CD4-positive, CD25-positive, alpha-beta regulatory T cell (primary cell): Measurements from ENCODE around the gene EPM2A. TPM values are rescaled to one million over a fixed set of nuclear protein-coding genes. Genes with fewer than 3 reads are reported as not detected.

Experiments
- ATAC-seq, 2 donors: fragments of 150-1000 bp; cut with Tn5 transposase; one replicate each; pipeline ENCODE4 v1.10.0; 2021; ENCODE audit warnings: low read depth in 2 of 2, moderate number of reproducible peaks in 2 of 2, moderate library complexity in 1 of 2
- DNase-seq, 3 donors: peaks; one replicate each; pipeline versions ENCODE4 v3.0.0 to v3.0.0-alpha.2; 2012 to 2022; ENCODE audit warnings: mixed read lengths in 1 of 3
- H3K27ac ChIP-seq: one replicate; pipeline ENCODE4 v1.7.0; 2013; ENCODE audit warnings: mild to moderate bottlenecking, low read length; ENCODE audit not compliant: insufficient read depth, poor library complexity, severe bottlenecking
- H3K27me3 ChIP-seq: one replicate; pipeline ENCODE4 v1.7.0; 2013; ENCODE audit warnings: low read length; ENCODE audit not compliant: control insufficient read depth, insufficient read depth
- H3K36me3 ChIP-seq: one replicate; pipeline ENCODE4 v1.7.0; 2013; ENCODE audit warnings: mild to moderate bottlenecking, low read length, moderate library complexity; ENCODE audit not compliant: control insufficient read depth, insufficient read depth
- H3K4me1 ChIP-seq: 2 replicates; pipeline ENCODE4 v1.7.0; 2013; ENCODE audit warnings: mild to moderate bottlenecking, low read length; ENCODE audit not compliant: insufficient read depth, control insufficient read depth, poor library complexity, severe bottlenecking
- H3K4me3 ChIP-seq: one replicate; pipeline ENCODE4 v1.7.0; 2013; ENCODE audit warnings: low read depth, mild to moderate bottlenecking, low read length, moderate library complexity
- H3K9me3 ChIP-seq, 2 experiments: 1 replicate in 1 of 2; 2 replicates in 1 of 2; pipeline ENCODE4 v1.7.0; 2013; ENCODE audit warnings: low read length in 2 of 2, mild to moderate bottlenecking in 1 of 2, moderate library complexity in 1 of 2; ENCODE audit not compliant: control insufficient read depth in 2 of 2
- H3K27ac Mint-ChIP-seq, 3 donors: one replicate each; pipeline ENCODE4 v1.8.0; 2020 to 2022; ENCODE audit warnings: mild to moderate bottlenecking in 3 of 3, mixed read lengths in 3 of 3, moderate library complexity in 2 of 3
- H3K27me3 Mint-ChIP-seq: one replicate; pipeline ENCODE4 v1.8.0; 2022; ENCODE audit warnings: mild to moderate bottlenecking, mixed read lengths
- H3K36me3 Mint-ChIP-seq: one replicate; pipeline ENCODE4 v1.8.0; 2020; ENCODE audit warnings: mixed read lengths
- H3K4me1 Mint-ChIP-seq, 4 donors: one replicate each; pipeline ENCODE4 v1.8.0; 2020 to 2022; ENCODE audit warnings: mixed read lengths in 4 of 4, mild to moderate bottlenecking in 1 of 4
- H3K4me3 Mint-ChIP-seq, 4 donors: one replicate each; pipeline ENCODE4 v1.8.0; 2020 to 2022; ENCODE audit warnings: mild to moderate bottlenecking in 4 of 4, mixed read lengths in 4 of 4, moderate library complexity in 3 of 4
- H3K9me3 Mint-ChIP-seq, 7 donors: one replicate each; pipeline ENCODE4 v1.8.0; 2020 to 2022; ENCODE audit warnings: mixed read lengths in 7 of 7, mild to moderate bottlenecking in 3 of 7, moderate library complexity in 2 of 7
- polyA plus RNA-seq, 4 donors: library from polyadenylated mRNA; unstranded; fragments of 300-500 nt; fragmentation: Illumina TruSeq; gene quantifications; one replicate each; pipeline ENCODE4 v1.2.3, GENCODE V29; 2021
- total RNA-seq: library from RNA; stranded (reverse); gene quantifications from one replicate; pipeline ENCODE4 v1.2.3, GENCODE V29; 2022

Gene EPM2A
- total and polyA plus RNA-seq, 5 donors from 2014 or later = 5.1 to 6.8 (median 5.6) TPM

- no peak overlapping the region for H3K4me3 ChIP-seq
- H3K4me1 ChIP-seq = no peaks in the 10 kb centered on the region
- no peaks in the 10 kb centered on the region for H3K27me3 Mint-ChIP-seq
- H3K27ac Mint-ChIP-seq = no peak overlapping the region
- DNase-seq (no peak), ATAC-seq (no peak)
- H3K36me3 ChIP-seq = no peaks in the 10 kb centered on the region
- H3K27me3 ChIP-seq = no peaks in the 10 kb centered on the region
- no peak overlapping the region for H3K27ac ChIP-seq
- H3K4me1 Mint-ChIP-seq = no peaks in the 10 kb centered on the region
- no peak overlapping the region for H3K4me3 Mint-ChIP-seq
- H3K36me3 Mint-ChIP-seq = no peaks in the 10 kb centered on the region
- peaks cover 0 to 1% (median 0%) of the 10 kb centered on the region in 7 donors for H3K9me3 Mint-ChIP-seq
- H3K9me3 ChIP-seq = no peaks in the 10 kb centered on the region
These were observed 87.7 kb downstream of the EPM2A start for GRCh38 chr6:145647602-145648001.

DNA sequence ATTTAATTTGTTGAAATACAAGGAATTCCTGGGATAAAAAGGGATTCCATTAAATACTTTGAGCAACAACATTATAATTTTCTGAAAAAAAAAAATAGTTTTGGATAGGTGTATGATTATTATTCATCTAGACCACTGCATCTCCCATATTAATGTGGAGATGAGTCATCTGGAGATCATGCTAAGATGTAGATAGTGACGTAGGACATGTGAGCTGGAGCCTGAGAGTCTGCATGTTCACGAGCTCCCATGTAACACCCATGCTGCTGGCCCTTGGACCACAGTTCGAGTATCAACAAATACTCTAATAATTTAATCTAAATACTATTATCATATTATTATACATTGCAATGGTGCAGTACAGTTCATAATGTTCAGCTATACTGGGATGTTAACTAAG is 91.6 kb downstream of the EPM2A start:
- no peaks in the 10 kb centered on the region for H3K4me1 Mint-ChIP-seq
- no peak for ATAC-seq
- no peaks in the 10 kb centered on the region for H3K36me3 Mint-ChIP-seq
- no peak for DNase-seq
- H3K9me3 Mint-ChIP-seq = peaks cover 0 to 1% (median 0%) of the 10 kb centered on the region in 7 donors
- no peak overlapping the region for H3K27ac Mint-ChIP-seq
- H3K4me1 ChIP-seq = no peaks in the 10 kb centered on the region
- H3K27ac ChIP-seq = no peak overlapping the region
- H3K36me3 ChIP-seq = no peaks in the 10 kb centered on the region
- H3K27me3 Mint-ChIP-seq = no peaks in the 10 kb centered on the region
- H3K4me3 Mint-ChIP-seq = no peak overlapping the region
- H3K4me3 ChIP-seq = no peak overlapping the region
- no peaks in the 10 kb centered on the region for H3K27me3 ChIP-seq
- H3K9me3 ChIP-seq = no peaks in the 10 kb centered on the region

DNA sequence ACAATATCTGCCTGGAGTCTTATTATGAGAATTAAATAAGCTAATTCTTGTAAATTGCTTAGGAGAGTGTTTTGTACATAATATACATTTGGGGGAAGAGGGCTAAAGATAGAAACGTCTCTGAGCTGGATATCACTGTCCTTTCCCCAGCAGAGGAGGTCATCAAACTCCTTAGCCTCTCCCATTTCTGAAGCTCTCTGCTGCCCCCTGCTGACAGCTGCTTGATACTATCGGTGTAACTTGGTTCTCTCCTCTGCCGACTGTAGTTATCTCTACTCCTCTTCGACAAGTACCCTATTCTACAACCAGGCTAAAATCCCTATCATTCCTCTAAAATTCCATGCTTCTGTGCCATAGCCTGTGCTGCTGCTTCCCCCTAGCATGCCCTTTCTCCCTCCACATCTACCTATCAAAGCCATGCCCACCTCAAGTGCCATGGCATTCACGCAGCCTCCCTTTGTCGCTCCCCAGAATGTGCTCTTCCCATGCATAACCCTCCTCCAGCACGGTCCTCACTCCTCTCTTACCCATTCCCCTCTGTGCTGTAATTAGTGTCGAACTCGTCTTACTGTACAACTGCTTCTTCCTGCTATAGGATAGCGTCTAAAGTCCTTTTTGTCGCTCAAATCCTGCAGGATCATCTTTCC is 101.2 kb downstream of the EPM2A start:
- ATAC-seq = peak; percentile 62 to 67
- Histone ChIP-seq H3K9me3 (no peaks in the 10 kb centered on the region), H3K27ac (no peak overlapping the region), H3K4me3 (no peak overlapping the region), H3K27me3 (no peaks in the 10 kb centered on the region), H3K4me1 (no peaks in the 10 kb centered on the region), H3K36me3 (no peaks in the 10 kb centered on the region)
- Mint-ChIP-seq H3K36me3 (peaks cover 21% of the 10 kb centered on the region), H3K4me3 (no peak overlapping the region), H3K27ac (no peak overlapping the region), H3K27me3 (no peaks in the 10 kb centered on the region), H3K4me1 (peaks cover 0 to 9% (median 0%) of the 10 kb centered on the region in 4 donors), H3K9me3 (no peaks in the 10 kb centered on the region)
- peak; percentile 46 to 76 (median 56) for DNase-seq

DNA sequence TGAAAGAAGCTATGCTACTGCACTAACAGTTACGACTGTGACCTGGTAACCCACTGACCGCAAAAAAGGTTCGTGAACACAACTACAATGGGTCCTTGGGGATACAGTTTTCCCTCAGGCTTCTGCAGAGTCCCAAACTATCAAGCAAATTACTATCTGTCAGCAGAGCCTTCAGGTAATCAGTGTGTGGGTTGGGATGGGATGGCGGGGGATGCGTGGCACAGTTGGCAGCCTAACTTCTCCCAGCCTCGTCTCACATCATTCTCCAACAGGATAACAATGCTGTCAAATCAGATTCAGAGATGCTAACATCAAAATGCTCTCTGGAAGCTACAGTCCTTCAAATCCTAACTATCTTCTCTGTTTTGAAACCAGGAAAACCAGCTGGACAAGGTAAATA is 102.3 kb downstream of the EPM2A start:
- Mint-ChIP-seq H3K4me3 (no peak overlapping the region), H3K27ac (no peak overlapping the region), H3K36me3 (peaks cover 24% of the 10 kb centered on the region), H3K4me1 (peaks cover 0 to 9% (median 0%) of the 10 kb centered on the region in 4 donors), H3K9me3 (no peaks in the 10 kb centered on the region), H3K27me3 (no peaks in the 10 kb centered on the region)
- no peak overlapping the region for H3K4me3 ChIP-seq
- DNase-seq (no peak), ATAC-seq (no peak)
- H3K27ac ChIP-seq = no peak overlapping the region
- H3K36me3 ChIP-seq = no peaks in the 10 kb centered on the region
- no peaks in the 10 kb centered on the region for H3K9me3 ChIP-seq
- no peaks in the 10 kb centered on the region for H3K27me3 ChIP-seq
- no peaks in the 10 kb centered on the region for H3K4me1 ChIP-seq

GRCh38 chr6:145631374-145631773 is 103.9 kb downstream of the EPM2A start:
- no peak overlapping the region for H3K4me3 ChIP-seq
- H3K9me3 ChIP-seq = no peaks in the 10 kb centered on the region
- peak overlapping the region in 1 of 3 donors; percentile 59 for H3K27ac Mint-ChIP-seq
- H3K4me1 Mint-ChIP-seq = peaks cover 0 to 9% (median 0%) of the 10 kb centered on the region in 4 donors
- H3K27me3 Mint-ChIP-seq = no peaks in the 10 kb centered on the region
- no peaks in the 10 kb centered on the region for H3K36me3 ChIP-seq
- ATAC-seq (no peak), DNase-seq (no peak)
- H3K4me1 ChIP-seq = no peaks in the 10 kb centered on the region
- H3K27ac ChIP-seq = no peak overlapping the region
- H3K4me3 Mint-ChIP-seq = no peak overlapping the region
- no peaks in the 10 kb centered on the region for H3K9me3 Mint-ChIP-seq
- H3K27me3 ChIP-seq = no peaks in the 10 kb centered on the region
- peaks cover 29% of the 10 kb centered on the region for H3K36me3 Mint-ChIP-seq

DNA sequence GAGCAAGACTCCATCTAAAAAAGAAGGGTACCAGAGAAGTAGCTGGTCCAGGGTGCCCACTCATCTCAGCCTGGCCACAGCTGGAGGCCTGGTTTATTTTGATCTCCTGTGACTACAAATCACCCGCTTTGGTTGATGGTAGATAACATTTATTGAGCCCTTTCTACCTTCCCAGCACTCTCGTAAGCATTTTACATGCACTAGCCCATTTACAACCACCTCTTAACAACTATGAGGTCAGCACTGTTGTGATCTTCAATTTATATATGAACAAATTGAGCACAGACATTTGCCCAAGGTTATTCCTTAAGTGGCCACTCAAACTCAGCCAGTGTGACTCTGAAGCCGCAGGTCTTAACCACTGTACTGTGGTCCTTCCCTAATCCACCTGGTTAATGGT is 104.7 kb downstream of the EPM2A start:
- Mint-ChIP-seq H3K4me1 (peaks cover 0 to 9% (median 0%) of the 10 kb centered on the region in 4 donors), H3K9me3 (no peaks in the 10 kb centered on the region), H3K36me3 (peaks cover 37% of the 10 kb centered on the region), H3K27ac (no peak overlapping the region), H3K4me3 (no peak overlapping the region), H3K27me3 (no peaks in the 10 kb centered on the region)
- Histone ChIP-seq H3K27me3 (no peaks in the 10 kb centered on the region), H3K27ac (no peak overlapping the region), H3K36me3 (no peaks in the 10 kb centered on the region), H3K4me3 (no peak overlapping the region), H3K9me3 (no peaks in the 10 kb centered on the region), H3K4me1 (no peaks in the 10 kb centered on the region)
- DNase-seq (no peak), ATAC-seq (no peak)

- no peaks in the 10 kb centered on the region for H3K4me1 ChIP-seq
- no peaks in the 10 kb centered on the region for H3K36me3 ChIP-seq
- Mint-ChIP-seq H3K4me3 (no peak overlapping the region), H3K36me3 (peaks cover 38% of the 10 kb centered on the region), H3K4me1 (peaks cover 0 to 7% (median 0%) of the 10 kb centered on the region in 4 donors), H3K27me3 (no peaks in the 10 kb centered on the region), H3K27ac (no peak overlapping the region), H3K9me3 (no peaks in the 10 kb centered on the region)
- H3K27ac ChIP-seq = no peak overlapping the region
- ATAC-seq = no peak
- no peaks in the 10 kb centered on the region for H3K9me3 ChIP-seq
- no peaks in the 10 kb centered on the region for H3K27me3 ChIP-seq
- H3K4me3 ChIP-seq = no peak overlapping the region
- DNase-seq = no peak
These were observed 105.8 kb downstream of the EPM2A start for GRCh38 chr6:145629478-145629877.

- H3K36me3 Mint-ChIP-seq = peaks cover 35% of the 10 kb centered on the region
- no peak overlapping the region for H3K27ac ChIP-seq
- H3K27ac Mint-ChIP-seq = no peak overlapping the region
- H3K4me1 Mint-ChIP-seq = no peaks in the 10 kb centered on the region
- no peaks in the 10 kb centered on the region for H3K4me1 ChIP-seq
- no peaks in the 10 kb centered on the region for H3K27me3 ChIP-seq
- ATAC-seq (no peak), DNase-seq (no peak)
- no peaks in the 10 kb centered on the region for H3K9me3 Mint-ChIP-seq
- no peaks in the 10 kb centered on the region for H3K36me3 ChIP-seq
- no peak overlapping the region for H3K4me3 ChIP-seq
- H3K9me3 ChIP-seq = no peaks in the 10 kb centered on the region
- H3K27me3 Mint-ChIP-seq = no peaks in the 10 kb centered on the region
- no peak overlapping the region for H3K4me3 Mint-ChIP-seq
These were observed 107.9 kb downstream of the EPM2A start for GRCh38 chr6:145627451-145627850.
